ENCODE data around the gene RBBP8NL.

The RBBP8NL gene

GRCh38 chr20:62427172-62428001 lies at the start of gene RBBP8NL:
Gene RBBP8NL (minus strand): TSS chr20:62427539. CDS start chr20:62419647, 7,892 bp downstream.
- DNase-seq: no peak

- DNase-seq: no peak
These were observed 48.9 kb upstream of the RBBP8NL start for GRCh38 chr20:62476056-62476838.

GRCh38 chr20:62475772-62476055 lies 48.4 kb upstream of the RBBP8NL start, which contains the start of gene GATA5:
Gene GATA5 (minus strand): TSS chr20:62475995. CDS start chr20:62475521, 474 bp downstream.
- no peak for DNase-seq

GRCh38 chr20:62475027-62475771 lies 47.9 kb upstream of the RBBP8NL start:
- no peak for DNase-seq

GRCh38 chr20:62474604-62475026 lies 47.3 kb upstream of the RBBP8NL start:
- no peak for DNase-seq

- DNase-seq: no peak
These were observed 46.6 kb upstream of the RBBP8NL start for GRCh38 chr20:62473717-62474603.

GRCh38 chr20:62472941-62473585 lies 45.7 kb upstream of the RBBP8NL start:
- DNase-seq: no peak

- DNase-seq: no peak
These were observed 45.0 kb upstream of the RBBP8NL start for GRCh38 chr20:62472138-62472940.

GRCh38 chr20:62470459-62470858 lies 43.1 kb upstream of the RBBP8NL start:
- DNase-seq: no peak

GRCh38 chr20:62470001-62470400 lies 42.7 kb upstream of the RBBP8NL start:
- no peak for DNase-seq

GRCh38 chr20:62469352-62469751 lies 42.0 kb upstream of the RBBP8NL start:
- DNase-seq: no peak

GRCh38 chr20:62466806-62467537 lies 39.6 kb upstream of the RBBP8NL start:
- no peak for DNase-seq

GRCh38 chr20:62466072-62466760 lies 38.9 kb upstream of the RBBP8NL start:
- DNase-seq: no peak

- DNase-seq: no peak
These were observed 37.7 kb upstream of the RBBP8NL start for GRCh38 chr20:62464990-62465389.

- no peak for DNase-seq
These were observed 37.1 kb upstream of the RBBP8NL start for GRCh38 chr20:62464425-62464770.

- DNase-seq: no peak
These were observed 36.5 kb upstream of the RBBP8NL start for GRCh38 chr20:62463651-62464424.

GRCh38 chr20:62462976-62463592 lies 35.7 kb upstream of the RBBP8NL start:
- DNase-seq: no peak

- DNase-seq: no peak
These were observed 34.5 kb upstream of the RBBP8NL start for GRCh38 chr20:62461834-62462233.

Measured in CD4-positive, alpha-beta T cell treated with Interleukin-10 for 1 hour (primary cell).